Neural progenitor cell (in vitro differentiated cells): ENCODE measurements around the gene CERS1. TPM values are rescaled to one million over a fixed set of nuclear protein-coding genes. Genes with fewer than 3 reads are reported as not detected.

Experiments
- DNase-seq: peaks from one replicate; pipeline ENCODE4 v3.0.0-alpha.2; 2016; ENCODE audit warnings: low spot score
- H2AFZ ChIP-seq: fragments of 200-600 bp; sonication (generic); replicated peaks from 2 replicates; pipeline ENCODE4 v1.6.1; 2016; ENCODE audit warnings: antibody characterized with exemption
- H3F3A ChIP-seq: fragments of 200-600 bp; sonication (generic); 2 replicates; pipeline ENCODE4 v1.6.1; 2016; ENCODE audit warnings: antibody characterized with exemption, low read depth
- H3K27ac ChIP-seq: fragments of 200-600 bp; sonication (generic); 2 replicates; pipeline ENCODE4 v1.5.1; 2016; ENCODE audit warnings: mild to moderate bottlenecking
- H3K27me3 ChIP-seq: fragments of 200-600 bp; sonication (generic); 2 replicates; pipeline ENCODE4 v1.6.1; 2016; ENCODE audit warnings: mild to moderate bottlenecking, moderate library complexity
- H3K36me3 ChIP-seq: fragments of 200-600 bp; sonication (generic); 2 replicates; pipeline ENCODE4 v1.5.1; 2016
- H3K4me1 ChIP-seq: fragments of 200-600 bp; sonication (generic); 2 replicates; pipeline ENCODE4 v1.6.1; 2016; ENCODE audit warnings: mixed run types
- H3K4me2 ChIP-seq: fragments of 200-600 bp; sonication (generic); 2 replicates; pipeline ENCODE4 v1.6.1; 2016
- H3K4me3 ChIP-seq: fragments of 200-600 bp; sonication (generic); 2 replicates; pipeline ENCODE4 v1.5.1; 2016
- H3K79me2 ChIP-seq: fragments of 200-600 bp; sonication (generic); 2 replicates; pipeline ENCODE4 v1.6.1; 2016; ENCODE audit warnings: low read depth
- H3K9ac ChIP-seq: fragments of 200-600 bp; sonication (generic); 2 replicates; pipeline ENCODE4 v1.6.1; 2016
- H3K9me3 ChIP-seq: fragments of 200-600 bp; sonication (generic); 2 replicates; pipeline ENCODE4 v1.5.1; 2016; ENCODE audit warnings: low read depth
- H4K20me1 ChIP-seq: fragments of 200-600 bp; sonication (generic); 2 replicates; pipeline ENCODE4 v1.6.1; 2016; ENCODE audit warnings: low read depth
- H3K27ac Mint-ChIP-seq: 3 replicates; pipeline ENCODE4 v1.8.0; 2021; ENCODE audit warnings: mixed read lengths
- H3K27me3 Mint-ChIP-seq: 2 replicates; pipeline ENCODE4 v1.8.0; 2022; ENCODE audit warnings: low read depth, mild to moderate bottlenecking, inconsistent platforms, moderate library complexity, mixed read lengths; ENCODE audit not compliant: insufficient read depth
- H3K36me3 Mint-ChIP-seq: 3 replicates; pipeline ENCODE4 v1.8.0; 2021; ENCODE audit warnings: mixed read lengths
- H3K4me1 Mint-ChIP-seq: 3 replicates; pipeline ENCODE4 v1.8.0; 2021; ENCODE audit warnings: mixed read lengths
- H3K4me3 Mint-ChIP-seq: 3 replicates; pipeline ENCODE4 v1.8.0; 2021; ENCODE audit warnings: mild to moderate bottlenecking, moderate library complexity, mixed read lengths
- H3K9me3 Mint-ChIP-seq: 3 replicates; pipeline ENCODE4 v1.8.0; 2020; ENCODE audit warnings: mixed read lengths
- CTCF ChIP-seq: fragments of 200-600 bp; sonication (generic); IDR thresholded peaks from 2 replicates; pipeline ENCODE4 v1.5.1; 2017; ENCODE audit warnings: antibody characterized with exemption, mild to moderate bottlenecking
- EZH2 ChIP-seq: fragments of 200-600 bp; sonication (generic); IDR thresholded peaks from 2 replicates; pipeline ENCODE4 v1.6.1; 2017; ENCODE audit warnings: antibody characterized with exemption, mild to moderate bottlenecking, moderate library complexity
- EZH2phosphoT487 ChIP-seq: fragments of 200-600 bp; sonication (generic); IDR thresholded peaks from 2 replicates; pipeline ENCODE4 v1.6.1; 2017; ENCODE audit warnings: antibody characterized with exemption
- total RNA-seq: library from RNA; depleted of rRNA; stranded (reverse); fragments of >200 nt; gene quantifications from 2 replicates; pipeline ENCODE4 v1.2.3, GENCODE V29; 2015; ENCODE audit warnings: low replicate concordance

CERS1 gene
- total RNA-seq, 1 donor from 2014 or later = 1.9 TPM

- no peaks in the 10 kb centered on the region for H3K4me1 ChIP-seq
- no peak for DNase-seq
- H3K4me1 Mint-ChIP-seq = peaks cover 4% of the 10 kb centered on the region
- no peak for TF ChIP-seq EZH2phosphoT487
- TF ChIP-seq CTCF = no peak
- no peak for TF ChIP-seq EZH2
- no peaks in the 10 kb centered on the region for H3K9me3 ChIP-seq
- H3K4me3 ChIP-seq = no peak overlapping the region
- no peaks in the 10 kb centered on the region for H3K9me3 Mint-ChIP-seq
- H3K27ac ChIP-seq = no peak overlapping the region
- H3K27me3 Mint-ChIP-seq = peaks cover 12% of the 10 kb centered on the region
- no peak overlapping the region for H3K4me3 Mint-ChIP-seq
- peaks cover 13% of the 10 kb centered on the region for H3F3A ChIP-seq
- no peak overlapping the region for H2AFZ ChIP-seq
- H3K79me2 ChIP-seq = no peaks in the 10 kb centered on the region
- H3K36me3 ChIP-seq = no peaks in the 10 kb centered on the region
- H3K27ac Mint-ChIP-seq = no peak overlapping the region
- peaks cover 10% of the 10 kb centered on the region for H3K36me3 Mint-ChIP-seq
- H4K20me1 ChIP-seq = peaks cover 40% of the 10 kb centered on the region
- H3K4me2 ChIP-seq = no peak overlapping the region
- H3K27me3 ChIP-seq = no peaks in the 10 kb centered on the region
- H3K9ac ChIP-seq = no peak overlapping the region
Observed at GRCh38 chr19:18862976-18863842, 32.7 kb downstream of the CERS1 start.

GRCh38 chr19:18861917-18862316 is 34.0 kb downstream of the CERS1 start:
- no peaks in the 10 kb centered on the region for H3K79me2 ChIP-seq
- no peak overlapping the region for H3K9ac ChIP-seq
- H3K4me1 Mint-ChIP-seq = peaks cover 2% of the 10 kb centered on the region
- no peaks in the 10 kb centered on the region for H3K9me3 Mint-ChIP-seq
- peaks cover 9% of the 10 kb centered on the region for H3K36me3 Mint-ChIP-seq
- no peak overlapping the region for H3K4me3 ChIP-seq
- no peak overlapping the region for H3K27ac ChIP-seq
- no peak overlapping the region for H3K4me3 Mint-ChIP-seq
- peaks cover 10% of the 10 kb centered on the region for H3K27me3 Mint-ChIP-seq
- no peaks in the 10 kb centered on the region for H3K36me3 ChIP-seq
- TF ChIP-seq EZH2phosphoT487 = no peak
- TF ChIP-seq EZH2 = no peak
- no peak for TF ChIP-seq CTCF
- no peaks in the 10 kb centered on the region for H3K4me1 ChIP-seq
- H3K4me2 ChIP-seq = no peak overlapping the region
- no peak overlapping the region for H2AFZ ChIP-seq
- no peaks in the 10 kb centered on the region for H3K27me3 ChIP-seq
- H3K27ac Mint-ChIP-seq = no peak overlapping the region
- peaks cover 7% of the 10 kb centered on the region for H3F3A ChIP-seq
- peaks cover 28% of the 10 kb centered on the region for H4K20me1 ChIP-seq
- no peak for DNase-seq
- H3K9me3 ChIP-seq = no peaks in the 10 kb centered on the region

- peaks cover 8% of the 10 kb centered on the region for H3K27me3 Mint-ChIP-seq
- Histone ChIP-seq H4K20me1 (peaks cover 30% of the 10 kb centered on the region), H3K9me3 (no peaks in the 10 kb centered on the region), H3K79me2 (no peaks in the 10 kb centered on the region), H3K27ac (no peak overlapping the region), H3K9ac (no peak overlapping the region), H2AFZ (no peak overlapping the region), H3F3A (peaks cover under 1% of the 10 kb centered on the region), H3K27me3 (no peaks in the 10 kb centered on the region), H3K4me2 (no peak overlapping the region), H3K4me3 (no peak overlapping the region), H3K36me3 (no peaks in the 10 kb centered on the region), H3K4me1 (no peaks in the 10 kb centered on the region)
- no peak for DNase-seq
- TF ChIP-seq CTCF (no peak), EZH2 (no peak), EZH2phosphoT487 (no peak)
- peaks cover 10% of the 10 kb centered on the region for H3K36me3 Mint-ChIP-seq
- no peak overlapping the region for H3K27ac Mint-ChIP-seq
- H3K4me3 Mint-ChIP-seq = no peak overlapping the region
- H3K4me1 Mint-ChIP-seq = no peaks in the 10 kb centered on the region
- H3K9me3 Mint-ChIP-seq = no peaks in the 10 kb centered on the region
Observed at GRCh38 chr19:18861235-18861634, 34.7 kb downstream of the CERS1 start.
